HepG2 (cell line): Measurements from ENCODE around the gene DDX11. TPM values are rescaled to one million over a fixed set of nuclear protein-coding genes. Genes with fewer than 3 reads are reported as not detected.
"Not testable (repeated sequence)": the region's sequence is repeated elsewhere in the genome, so short reads cannot be mapped to it uniquely, and the experiment has no call there.

ENCODE experiments used
- ATAC-seq: fragments of 200-7000 bp; cut with Tn5 transposase; 3 replicates; pipeline ENCODE4 v1.9.1; 2020; ENCODE audit warnings: mild to moderate bottlenecking, moderate library complexity
- BruUV-seq: library from RNA; stranded (reverse); fragments of 400-500 nt; replicated peaks from 2 replicates; lab custom pipeline; 2021; lab: Mats Ljungman, UMichigan
- CTCF ChIA-PET: fragments of 300-600 bp; formaldehyde crosslinking; extraction: SDS; loops from one replicate; lab custom pipeline; 2021; ENCODE audit warnings: low total read pairs, inconsistent platforms, low intra/inter-chr PET ratio; lab: Yijun Ruan, JAX
- POLR2A ChIA-PET: fragments of 350-600 bp; sonication (Branson Sonifier 250); formaldehyde crosslinking; loops from one replicate; lab custom pipeline; 2020; ENCODE audit warnings: antibody characterized with exemption, inconsistent platforms; lab: Yijun Ruan, JAX
- DNase-seq: peaks from one replicate; pipeline ENCODE4 v3.0.0-alpha.2; 2015; ENCODE audit warnings: low spot score
- FAIRE-seq: peaks from 3 replicates; lab custom pipeline; 2011; peaks lifted over from hg19 to GRCh38; lab: Jason Lieb, UNC
- H2AFZ ChIP-seq: one replicate; pipeline ENCODE4 v1.6.1; 2011; ENCODE audit warnings: low read length, inconsistent platforms
- H3K27ac ChIP-seq: fragments of 300-600 bp; 3 replicates; pipeline ENCODE4 v1.8.0; 2011; ENCODE audit warnings: mixed run types, mild to moderate bottlenecking, mixed read lengths, low read length, inconsistent platforms; ENCODE audit not compliant: insufficient read depth; ENCODE audit errors: extremely low read length
- H3K27me3 ChIP-seq, 2 experiments: fragments of 200-600 bp in 1 of 2; 2 replicates in 1 of 2; 3 replicates in 1 of 2; pipeline versions ENCODE4 v1.6.0 to v1.8.0; 2011; ENCODE audit warnings: low read length in 2 of 2, mild to moderate bottlenecking in 2 of 2, moderate library complexity in 2 of 2, inconsistent platforms in 1 of 2; ENCODE audit not compliant: insufficient read depth in 2 of 2, control insufficient read depth in 1 of 2
- H3K36me3 ChIP-seq, 2 experiments: fragments of 200-600 bp in 1 of 2; replicated peaks in 1 of 2; 2 replicates in 1 of 2; 3 replicates in 1 of 2; pipeline versions ENCODE4 v1.5.1 to v1.8.0; 2011; ENCODE audit warnings: low read length in 2 of 2, inconsistent platforms in 1 of 2; ENCODE audit not compliant: insufficient read depth in 2 of 2, control insufficient read depth in 1 of 2
- H3K4me1 ChIP-seq: 2 replicates; pipeline ENCODE4 v1.5.1; 2012; ENCODE audit warnings: low read length, inconsistent platforms; ENCODE audit not compliant: insufficient read depth
- H3K4me2 ChIP-seq: 2 replicates; pipeline ENCODE4 v1.6.0; 2011; ENCODE audit warnings: low read depth, low read length, inconsistent platforms
- H3K4me3 ChIP-seq, 3 experiments: fragments of 200-600 bp in 1 of 3; sonication (generic), shearing (Covaris generic) in 1 of 3; replicated peaks in 1 of 3; 2 replicates each; pipeline ENCODE4 v1.5.1; 2011 to 2016; ENCODE audit warnings: low read length in 3 of 3, inconsistent platforms in 2 of 3, low read depth in 2 of 3, mild to moderate bottlenecking in 2 of 3, control low read depth in 1 of 3, mixed read lengths in 1 of 3; ENCODE audit not compliant: insufficient read depth in 1 of 3
- H3K79me2 ChIP-seq: one replicate; pipeline ENCODE4 v1.6.1; 2011; ENCODE audit warnings: low read length, inconsistent platforms; ENCODE audit not compliant: insufficient read depth
- H3K9ac ChIP-seq: 2 replicates; pipeline ENCODE4 v1.6.0; 2011; ENCODE audit warnings: mild to moderate bottlenecking, low read depth, low read length, inconsistent platforms; ENCODE audit not compliant: insufficient read depth
- H3K9me3 ChIP-seq: 2 replicates; pipeline ENCODE4 v1.5.1; 2012; ENCODE audit warnings: mild to moderate bottlenecking, low read length
- H4K20me1 ChIP-seq: 2 replicates; pipeline ENCODE4 v1.6.0; 2011; ENCODE audit warnings: inconsistent platforms, mild to moderate bottlenecking, low read length, moderate library complexity; ENCODE audit not compliant: insufficient read depth
- WGBS: methylation state at CpG from one replicate; pipeline ENCODE4 v1.1.6; 2017; ENCODE audit warnings: low lambda C conversion rate; 5-methylcytosine and 5-hydroxymethylcytosine counted together
- in situ Hi-C: cut with HindIII; loops from 2 replicates; pipeline ENCODE4 v1.10.0; 2017; ENCODE audit warnings: low pct_unique_long_range_greater_than_20kb; ENCODE audit not compliant: extremely low pct_ligation_motif_present
- intact Hi-C: fragments of 100-400 bp; cut with micrococcal nuclease; formaldehyde crosslinking; loops from one replicate; pipeline ENCODE4 v1.10.0; 2022; ENCODE audit not compliant: unreplicated experiment
- polyA plus RNA-seq, 8 experiments: library from polyadenylated mRNA; depleted of rRNA in 3 of 8; stranded (reverse) in 7 of 8; unstranded in 1 of 8; fragments of >200 nt; fragmentation: Illumina TruSeq in 4 of 8; extraction: Trizol in 4 of 8; gene quantifications; 2 replicates each; pipeline versions ENCODE4 v1.2.1 to v1.2.3, GENCODE V29; 2011 to 2016; ENCODE audit warnings: low read depth in 4 of 8, missing spikeins in 1 of 8, mixed read lengths in 1 of 8; ENCODE audit not compliant: insufficient read depth in 1 of 8
- total RNA-seq, 5 experiments: library from RNA; depleted of rRNA; stranded (reverse); fragments of >200 nt; fragmentation: Illumina TruSeq; extraction: Trizol; gene quantifications; 2 replicates each; pipeline ENCODE4 v1.2.3, GENCODE V29; 2016; ENCODE audit warnings: low read depth in 1 of 5

Gene DDX11
- total and polyA plus RNA-seq, 2 of the 13 experiments (the other 11 are each of a cell fraction or from before 2014, with no cell fraction given): 23.9 to 40.8 TPM

- ATAC-seq, H3K36me3 ChIP-seq, H2AFZ ChIP-seq, intact Hi-C loops, H3K9me3 ChIP-seq, in situ Hi-C loops, H4K20me1 ChIP-seq, H3K4me2 ChIP-seq, H3K27me3 ChIP-seq, H3K4me1 ChIP-seq, POLR2A ChIA-PET, CTCF ChIA-PET, H3K4me3 ChIP-seq, BruUV-seq, H3K79me2 ChIP-seq, DNase-seq, FAIRE-seq, H3K27ac ChIP-seq, H3K9ac ChIP-seq: not testable (repeated sequence)
- 12% methylated on average over 2 of the region's 4 CpGs for WGBS
Observed at GRCh38 chr12:31127209-31127848, 53.7 kb downstream of the DDX11 start.

GRCh38 chr12:31136581-31136980 is 62.9 kb downstream of the DDX11 start:
- in situ Hi-C loops, H3K4me1 ChIP-seq, H3K79me2 ChIP-seq, H3K4me2 ChIP-seq, FAIRE-seq, H3K4me3 ChIP-seq, H2AFZ ChIP-seq, BruUV-seq, H3K36me3 ChIP-seq, H4K20me1 ChIP-seq, H3K27ac ChIP-seq, CTCF ChIA-PET, DNase-seq, H3K9ac ChIP-seq, intact Hi-C loops, H3K27me3 ChIP-seq, ATAC-seq, H3K9me3 ChIP-seq: not testable (repeated sequence)
- POLR2A ChIA-PET: interaction anchor here (0.6 kb wide), 1 partner anchor 260 kb away, joined by 3 read pairs; no protein-coding TSS in a partner anchor
- 0% methylated on average over 2 of the region's 2 CpGs for WGBS

- ATAC-seq, H3K79me2 ChIP-seq, H3K4me1 ChIP-seq, H3K4me3 ChIP-seq, H3K9me3 ChIP-seq, CTCF ChIA-PET, H3K36me3 ChIP-seq, in situ Hi-C loops, DNase-seq, H3K9ac ChIP-seq, H4K20me1 ChIP-seq, H3K27ac ChIP-seq, intact Hi-C loops, FAIRE-seq, BruUV-seq, H2AFZ ChIP-seq, H3K27me3 ChIP-seq, POLR2A ChIA-PET, H3K4me2 ChIP-seq: not testable (repeated sequence)
- 18% methylated on average over 9 of the region's 9 CpGs for WGBS
Observed at GRCh38 chr12:31144768-31145167, 71.1 kb downstream of the DDX11 start.

- CTCF ChIA-PET, H3K9me3 ChIP-seq, BruUV-seq, H3K79me2 ChIP-seq, H3K9ac ChIP-seq, H3K4me1 ChIP-seq, POLR2A ChIA-PET, intact Hi-C loops, H3K4me2 ChIP-seq, DNase-seq, H3K27ac ChIP-seq, ATAC-seq, H2AFZ ChIP-seq, H3K4me3 ChIP-seq, in situ Hi-C loops, H3K36me3 ChIP-seq, H3K27me3 ChIP-seq, H4K20me1 ChIP-seq, FAIRE-seq: not testable (repeated sequence)
- WGBS: 2% methylated on average over 5 of the region's 6 CpGs
Observed at GRCh38 chr12:31145296-31145695, 71.6 kb downstream of the DDX11 start.
